ENCODE data around the gene BLACAT1. TPM values are rescaled to one million over a fixed set of nuclear protein-coding genes. Genes with fewer than 3 reads are reported as not detected.

The BLACAT1 gene
- total and polyA plus RNA-seq, 2 of the 4 experiments (the other 2 are of a cell fraction): under 0.01 to 0.05 TPM

- POLR2A ChIA-PET (ENCODE audit: unreplicated experiment): no interaction called here
- CTCF ChIA-PET: interaction anchor here (0.7 kb wide), 1 partner anchor 12 kb away, joined by 3 read pairs; no protein-coding TSS in a partner anchor
- intact Hi-C loops (cut with micrococcal nuclease) (no loop called here), in situ Hi-C loops (cut with MboI; ENCODE audit: low sequenced_read_pairs) (no loop called here), dilution Hi-C loops (cut with HindIII; ENCODE audit: low sequenced_read_pairs, unreplicated experiment) (no loop called here)
- DNase-seq (no peak), ATAC-seq (ENCODE audit: low read depth) (no peak)
- Histone ChIP-seq H3K9me1 (ENCODE audit: insufficient read depth, low read length) (no peaks in the 10 kb centered on the region; the same call in 1 of the 2 replicates), H2BK120ac (ENCODE audit: low read depth, low read length) (no peak overlapping the region), H3K9ac (ENCODE audit: low read depth, low read length) (no peak overlapping the region), H3K18ac (ENCODE audit: low read depth, low read length) (no peak overlapping the region), H2BK5ac (ENCODE audit: low read depth, low read length, poor library complexity, severe bottlenecking) (no peak overlapping the region), H3K14ac (replicated peaks; ENCODE audit: low read depth, low read length) (no peak overlapping the region), H2AK9ac (replicated peaks; ENCODE audit: low read depth, low read length, poor library complexity) (no peak overlapping the region), H3K23ac (ENCODE audit: low read depth, low read length) (no peak overlapping the region), H2BK15ac (ENCODE audit: low read depth, low read length) (no peak overlapping the region), H4K8ac (ENCODE audit: low read depth in 2 of 2, low read length in 2 of 2) (no peak overlapping the region), H3K4me3 (ENCODE audit: insufficient read depth, low read depth, low read length) (no peak overlapping the region), H3K4me1 (ENCODE audit: control insufficient read depth, insufficient read depth, low read length) (no peaks in the 10 kb centered on the region; the same call in 1 of the 2 replicates), H3K79me1 (ENCODE audit: low read depth in 1 of 2, low read length in 2 of 2) (no peaks in the 10 kb centered on the region), H4K91ac (ENCODE audit: insufficient read depth, low read depth, low read length) (no peak overlapping the region), H3K4ac (ENCODE audit: low read depth, low read length) (no peak overlapping the region), H3K27ac (ENCODE audit: insufficient read depth, low read length) (no peak overlapping the region), H3K4me2 (ENCODE audit: low read depth, low read length) (no peak overlapping the region), H2BK20ac (ENCODE audit: low read depth, low read length) (no peak overlapping the region), H3K9me3 (ENCODE audit: control insufficient read depth, insufficient read depth, low read length) (0 out of 2 replicates have a peak, but pooled peaks cover 2% of the 10 kb centered on the region), H4K5ac (ENCODE audit: low read depth, low read length) (no peak overlapping the region), H3K56ac (ENCODE audit: extremely low read depth, insufficient read depth, low read length) (no peak overlapping the region), H4K20me1 (ENCODE audit: insufficient read depth, low read length) (no peaks in the 10 kb centered on the region), H3K27me3 (ENCODE audit: control insufficient read depth, insufficient read depth, low read length) (peaks cover 65% of the 10 kb centered on the region), H2AK5ac (ENCODE audit: low read depth, low read length) (no peak overlapping the region), H2AFZ (replicated peaks; ENCODE audit: low read length, poor library complexity) (no peak overlapping the region), H3K36me3 (ENCODE audit: control insufficient read depth, insufficient read depth, low read length) (no peaks in the 10 kb centered on the region)
- BruUV-seq (replicated peaks): no TSS peak
- no CpG with 5 or more reads among the region's 2 CpGs for WGBS, 2 experiments (ENCODE audit: extremely low coverage in 2 of 2, insufficient read length in 1 of 2)
- TF ChIP-seq RCOR1 (IDR thresholded peaks at IDR 0.05; ENCODE audit: insufficient replicate concordance, low read length): no peak
- no peak for TF ChIP-seq MXI1 (IDR thresholded peaks at IDR 0.05; ENCODE audit: borderline replicate concordance, low read depth, low read length)
- no peak for TF ChIP-seq USF2 (IDR thresholded peaks at IDR 0.05; ENCODE audit: low read depth, low read length)
Observed at GRCh38 chr1:205451759-205452164, 4.1 kb downstream of the BLACAT1 start.

Measured in IMR-90 (cell line).